ENCODE data around the gene MLXIPL. TPM values are rescaled to one million over a fixed set of nuclear protein-coding genes. Genes with fewer than 3 reads are reported as not detected.
"Not testable (repeated sequence)": the region's sequence is repeated elsewhere in the genome, so short reads cannot be mapped to it uniquely, and the experiment has no call there.

Gene MLXIPL
- total RNA-seq, 1 experiment from 2014 or later = 20.6 TPM

DNA sequence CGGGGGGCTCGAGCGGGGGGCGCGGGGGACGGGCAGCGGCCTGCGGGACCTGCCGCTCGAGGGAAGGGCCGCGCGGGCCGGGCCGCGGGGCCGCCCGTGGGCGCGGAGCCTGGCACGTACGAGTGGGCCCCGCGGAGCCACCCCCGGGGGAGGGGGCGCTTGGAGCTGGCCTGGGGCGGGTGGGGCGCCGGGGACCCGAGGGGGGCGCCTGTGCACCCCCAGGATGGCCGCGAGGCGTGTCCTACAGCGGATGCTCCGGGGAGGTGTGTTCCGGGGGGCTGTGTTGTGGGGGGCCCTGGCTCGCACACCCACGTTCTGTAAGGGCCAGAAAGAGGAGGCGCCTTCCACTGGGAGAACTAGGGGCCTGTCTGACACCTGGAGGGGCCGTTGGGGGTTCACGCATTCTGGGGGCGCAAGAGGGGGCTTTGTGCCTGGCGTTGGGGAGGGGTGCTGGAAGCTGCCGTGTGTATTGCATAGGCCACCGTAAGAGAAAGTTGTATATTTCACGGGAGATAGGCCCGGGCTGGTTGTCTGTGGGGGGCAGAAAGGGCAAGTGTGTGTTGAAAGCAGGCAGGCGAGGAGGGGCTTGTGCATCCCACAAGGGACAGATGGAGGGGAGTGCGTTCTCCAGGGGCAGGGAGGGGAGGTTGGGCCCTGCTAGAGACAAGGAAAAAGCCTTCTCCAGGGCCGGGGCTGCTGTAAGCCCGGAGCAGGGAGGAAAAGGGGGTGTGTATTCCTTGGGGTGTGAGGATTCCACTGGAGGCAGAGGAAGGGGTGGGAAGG lies 44.0 kb upstream of the MLXIPL start:
- POLR2A ChIA-PET (ENCODE audit: low non-redundant PET) = no interaction called here
- CTCF ChIA-PET = interaction anchor here (0.5 to 1.3 kb wide), 5 partner anchors 24 to 201 kb away, joined by 3 to 6 read pairs (median 3); no protein-coding TSS in a partner anchor
- peak overlapping the region; percentile 68 for H3K27ac ChIP-seq (ENCODE audit: low read depth, low read length, poor library complexity, severe bottlenecking)
- peak; percentile 41 for DNase-seq (ENCODE audit: low spot score)
- H3K36me3 ChIP-seq (ENCODE audit: insufficient read depth, low read length, poor library complexity, severe bottlenecking) = no peaks in the 10 kb centered on the region
- H3K27me3 ChIP-seq (replicated peaks; ENCODE audit: insufficient read depth, low read depth, low read length, poor library complexity) = no peaks in the 10 kb centered on the region
- BruUV-seq (replicated peaks) = no TSS peak
- H3K9me3 ChIP-seq (ENCODE audit: low read depth, low read length, poor library complexity, severe bottlenecking) = no peaks in the 10 kb centered on the region
- peak overlapping the region; percentile 87 for H3K4me3 ChIP-seq (ENCODE audit: low read depth, low read length, poor library complexity, severe bottlenecking)
- TF ChIP-seq EZH2 (IDR thresholded peaks at IDR 0.05; ENCODE audit: borderline replicate concordance, low read depth, low read length, poor library complexity, severe bottlenecking) = no peak
- TF ChIP-seq, protein P1, sequence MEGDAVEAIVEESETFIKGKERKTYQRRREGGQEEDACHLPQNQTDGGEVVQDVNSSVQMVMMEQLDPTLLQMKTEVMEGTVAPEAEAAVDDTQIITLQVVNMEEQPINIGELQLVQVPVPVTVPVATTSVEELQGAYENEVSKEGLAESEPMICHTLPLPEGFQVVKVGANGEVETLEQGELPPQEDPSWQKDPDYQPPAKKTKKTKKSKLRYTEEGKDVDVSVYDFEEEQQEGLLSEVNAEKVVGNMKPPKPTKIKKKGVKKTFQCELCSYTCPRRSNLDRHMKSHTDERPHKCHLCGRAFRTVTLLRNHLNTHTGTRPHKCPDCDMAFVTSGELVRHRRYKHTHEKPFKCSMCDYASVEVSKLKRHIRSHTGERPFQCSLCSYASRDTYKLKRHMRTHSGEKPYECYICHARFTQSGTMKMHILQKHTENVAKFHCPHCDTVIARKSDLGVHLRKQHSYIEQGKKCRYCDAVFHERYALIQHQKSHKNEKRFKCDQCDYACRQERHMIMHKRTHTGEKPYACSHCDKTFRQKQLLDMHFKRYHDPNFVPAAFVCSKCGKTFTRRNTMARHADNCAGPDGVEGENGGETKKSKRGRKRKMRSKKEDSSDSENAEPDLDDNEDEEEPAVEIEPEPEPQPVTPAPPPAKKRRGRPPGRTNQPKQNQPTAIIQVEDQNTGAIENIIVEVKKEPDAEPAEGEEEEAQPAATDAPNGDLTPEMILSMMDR (conservative IDR thresholded peaks at IDR 0.05; ENCODE audit: low read depth, low read length) = no peak
- peaks cover 6% of the 10 kb centered on the region for H3K4me1 ChIP-seq (ENCODE audit: insufficient read depth, low read length, poor library complexity, severe bottlenecking)
- intact Hi-C loops (cut with micrococcal nuclease; ENCODE audit: unreplicated experiment) = loop anchor here (5.0 kb wide), 3 partner anchors 46 to 61 kb away; partner anchors contain the start of genes MLXIPL and STX1A

DNA sequence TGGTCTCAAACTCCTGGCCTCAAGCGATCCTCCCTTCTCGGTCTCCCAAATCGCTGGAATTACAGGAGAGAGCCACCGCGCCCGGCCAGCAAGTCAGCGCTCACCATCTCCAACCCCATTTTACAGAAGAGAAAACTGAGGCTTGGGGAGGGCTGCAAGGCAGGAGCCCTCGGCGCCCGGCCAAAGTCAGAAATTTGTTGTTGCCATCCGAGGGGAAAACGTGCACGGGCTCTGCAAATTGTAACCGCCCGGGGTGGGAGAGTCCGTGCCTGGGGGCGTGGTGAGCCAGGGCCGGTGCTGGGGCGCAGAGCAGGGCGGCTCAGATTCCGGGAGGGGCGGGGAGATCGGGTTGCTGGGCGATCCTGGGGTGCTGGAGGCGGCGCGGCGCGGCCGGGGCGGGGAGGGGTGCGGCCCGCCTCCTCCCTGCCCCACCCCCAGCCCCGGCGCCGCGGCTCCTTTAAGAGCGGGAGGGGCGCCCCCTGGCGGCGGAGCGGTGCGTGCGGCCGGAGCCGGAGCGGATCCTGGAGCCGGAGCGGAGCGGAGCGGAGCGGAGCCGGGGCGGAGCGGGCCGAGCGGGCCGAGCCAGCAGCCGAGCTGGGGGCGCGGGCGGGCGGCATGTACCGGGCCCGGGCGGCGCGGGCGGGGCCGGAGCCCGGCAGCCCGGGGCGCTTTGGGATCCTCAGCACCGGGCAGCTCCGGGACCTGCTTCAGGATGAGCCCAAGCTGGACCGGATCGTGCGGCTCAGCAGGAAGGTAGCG lies 43.2 kb upstream of the MLXIPL start, which contains the start of gene VPS37D:
Gene VPS37D (plus strand): TSS at position 488 of the 759 bp plus-strand sequence. CDS start 128 bp downstream, at position 616.
- peak; percentile 94 for DNase-seq (ENCODE audit: low spot score)
- Histone ChIP-seq H3K36me3 (ENCODE audit: insufficient read depth, low read length, poor library complexity, severe bottlenecking) (no peaks in the 10 kb centered on the region), H3K9me3 (ENCODE audit: low read depth, low read length, poor library complexity, severe bottlenecking) (no peaks in the 10 kb centered on the region), H3K27me3 (replicated peaks; ENCODE audit: insufficient read depth, low read depth, low read length, poor library complexity) (no peaks in the 10 kb centered on the region), H3K4me3 (ENCODE audit: low read depth, low read length, poor library complexity, severe bottlenecking) (peak within 1 kb of the TSS; percentile 87), H3K4me1 (ENCODE audit: insufficient read depth, low read length, poor library complexity, severe bottlenecking) (peaks cover 6% of the 10 kb centered on the region), H3K27ac (ENCODE audit: low read depth, low read length, poor library complexity, severe bottlenecking) (peak within 1 kb of the TSS; percentile 68)
- TF ChIP-seq, protein P1 (conservative IDR thresholded peaks at IDR 0.05; ENCODE audit: low read depth, low read length) = peak; percentile 64
- TF ChIP-seq EZH2 (IDR thresholded peaks at IDR 0.05; ENCODE audit: borderline replicate concordance, low read depth, low read length, poor library complexity, severe bottlenecking) = no peak
- intact Hi-C loops (cut with micrococcal nuclease; ENCODE audit: unreplicated experiment) = loop anchor here (5.0 kb wide), 3 partner anchors 45 to 60 kb away; partner anchors contain the start of genes MLXIPL and STX1A
- ChIA-PET CTCF (interaction anchor here (0.5 to 1.3 kb wide), 6 partner anchors 23 to 200 kb away, joined by 3 to 6 read pairs (median 3); no protein-coding TSS in a partner anchor), POLR2A (ENCODE audit: low non-redundant PET) (no interaction called here)
- no TSS peak for BruUV-seq (replicated peaks)

DNA sequence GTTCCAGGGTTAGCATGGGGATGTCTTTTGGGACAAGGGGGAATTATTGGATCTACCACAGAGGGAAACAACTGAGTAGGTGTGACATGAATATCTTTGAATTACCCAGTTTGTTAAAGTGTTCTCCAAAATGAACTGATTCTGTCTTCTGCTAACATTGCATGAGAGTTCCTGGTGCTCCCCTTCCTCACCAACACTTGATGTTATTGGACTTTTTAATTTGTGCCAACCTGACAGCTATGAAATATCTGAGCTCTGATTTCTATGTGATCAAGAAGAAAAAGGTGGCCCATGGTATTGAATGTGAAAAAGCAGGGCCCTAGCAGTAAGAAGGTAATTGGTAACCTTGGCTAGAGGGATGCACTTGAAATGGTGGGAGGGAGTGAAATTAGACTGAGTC lies 38.7 kb upstream of the MLXIPL start:
- BruUV-seq (replicated peaks) = no TSS peak
- H3K9me3 ChIP-seq (ENCODE audit: low read depth, low read length, poor library complexity, severe bottlenecking) = no peaks in the 10 kb centered on the region
- intact Hi-C loops (cut with micrococcal nuclease; ENCODE audit: unreplicated experiment) = no loop called here
- no peak overlapping the region for H3K4me3 ChIP-seq (ENCODE audit: low read depth, low read length, poor library complexity, severe bottlenecking)
- DNase-seq (ENCODE audit: low spot score) = no peak
- H3K36me3 ChIP-seq (ENCODE audit: insufficient read depth, low read length, poor library complexity, severe bottlenecking) = no peaks in the 10 kb centered on the region
- POLR2A ChIA-PET (ENCODE audit: low non-redundant PET) = no interaction called here
- no peak overlapping the region for H3K27ac ChIP-seq (ENCODE audit: low read depth, low read length, poor library complexity, severe bottlenecking)
- CTCF ChIA-PET = no interaction called here
- TF ChIP-seq EZH2 (IDR thresholded peaks at IDR 0.05; ENCODE audit: borderline replicate concordance, low read depth, low read length, poor library complexity, severe bottlenecking) = no peak
- TF ChIP-seq, protein P1 (conservative IDR thresholded peaks at IDR 0.05; ENCODE audit: low read depth, low read length) = no peak
- no peaks in the 10 kb centered on the region for H3K27me3 ChIP-seq (replicated peaks; ENCODE audit: insufficient read depth, low read depth, low read length, poor library complexity)
- H3K4me1 ChIP-seq (ENCODE audit: insufficient read depth, low read length, poor library complexity, severe bottlenecking) = no peaks in the 10 kb centered on the region

DNA sequence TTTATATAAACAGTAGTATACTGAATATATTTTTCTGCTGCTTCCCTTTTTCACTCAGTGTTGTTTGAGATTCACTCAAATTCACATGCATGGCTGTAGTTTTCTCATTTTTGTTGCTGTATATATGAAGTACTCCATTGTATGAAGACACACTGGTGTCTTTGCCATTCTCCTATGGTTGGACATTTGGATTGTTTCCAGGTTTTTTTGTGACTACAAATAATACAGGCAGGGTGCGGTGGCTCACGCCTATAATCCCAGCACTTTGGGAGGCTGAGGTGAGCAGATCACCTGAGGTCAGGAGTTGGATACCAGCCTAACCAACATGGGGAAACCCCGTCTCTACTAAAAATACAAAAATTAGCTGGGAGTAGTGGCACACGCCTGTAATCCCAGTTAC lies 36.3 kb upstream of the MLXIPL start:
- H3K9me3 ChIP-seq (ENCODE audit: low read depth, low read length, poor library complexity, severe bottlenecking); CTCF ChIA-PET; BruUV-seq (replicated peaks); H3K4me3 ChIP-seq (ENCODE audit: low read depth, low read length, poor library complexity, severe bottlenecking); H3K27ac ChIP-seq (ENCODE audit: low read depth, low read length, poor library complexity, severe bottlenecking); intact Hi-C loops (cut with micrococcal nuclease; ENCODE audit: unreplicated experiment); H3K4me1 ChIP-seq (ENCODE audit: insufficient read depth, low read length, poor library complexity, severe bottlenecking); H3K36me3 ChIP-seq (ENCODE audit: insufficient read depth, low read length, poor library complexity, severe bottlenecking); DNase-seq (ENCODE audit: low spot score); H3K27me3 ChIP-seq (replicated peaks; ENCODE audit: insufficient read depth, low read depth, low read length, poor library complexity): not testable (repeated sequence)
- POLR2A ChIA-PET (ENCODE audit: low non-redundant PET) = interaction anchor here (0.5 kb wide), 1 partner anchor 39 kb away, joined by 4 read pairs; no protein-coding TSS in a partner anchor
